Measurements from ENCODE around the gene TMSB10.

The TMSB10 gene

DNA sequence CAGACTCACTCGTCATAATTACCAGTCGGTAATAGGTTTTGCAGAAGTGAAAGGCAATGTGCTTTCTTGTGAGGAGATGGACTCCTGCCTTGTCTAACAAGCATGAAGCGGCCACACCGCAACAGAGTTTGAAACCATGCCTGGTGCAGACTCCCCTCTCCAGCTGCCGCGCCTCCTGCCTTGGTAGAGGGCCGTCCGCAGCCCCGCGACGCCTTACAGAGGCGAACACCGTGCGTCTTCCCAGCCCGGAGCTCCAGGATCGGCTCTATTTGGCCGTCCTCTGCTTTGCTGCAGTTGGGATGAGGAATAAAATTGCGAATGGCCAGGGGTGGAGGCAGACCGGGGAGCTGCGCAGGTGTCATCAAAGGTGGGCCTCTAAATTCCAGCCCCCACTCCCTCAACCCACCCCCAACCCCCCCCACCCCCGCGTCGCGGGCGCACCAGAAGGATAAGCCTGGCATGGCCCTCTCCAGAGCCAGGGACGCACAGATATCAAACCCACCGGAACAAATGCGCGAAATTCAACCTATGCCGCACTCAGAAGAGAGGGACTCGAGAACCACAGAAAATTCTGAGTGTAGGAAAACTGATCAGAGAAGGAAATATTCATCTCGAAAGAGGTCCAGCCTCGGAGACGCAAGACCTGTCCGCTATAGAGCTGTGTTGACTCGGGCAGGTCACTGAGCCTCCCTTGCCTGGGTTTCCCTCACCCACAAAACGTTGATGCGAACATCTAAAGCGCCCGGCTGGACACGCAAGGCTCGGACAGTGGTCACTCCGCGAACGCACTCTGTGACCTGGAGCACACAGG lies 25.7 kb upstream of the TMSB10 start:
- no peak for DNase-seq (ENCODE audit: low read depth, low spot score)
- peak overlapping the region; percentile 36 for H3K4me3 ChIP-seq (ENCODE audit: low read depth, low read length)
- TF ChIP-seq, protein P1, sequence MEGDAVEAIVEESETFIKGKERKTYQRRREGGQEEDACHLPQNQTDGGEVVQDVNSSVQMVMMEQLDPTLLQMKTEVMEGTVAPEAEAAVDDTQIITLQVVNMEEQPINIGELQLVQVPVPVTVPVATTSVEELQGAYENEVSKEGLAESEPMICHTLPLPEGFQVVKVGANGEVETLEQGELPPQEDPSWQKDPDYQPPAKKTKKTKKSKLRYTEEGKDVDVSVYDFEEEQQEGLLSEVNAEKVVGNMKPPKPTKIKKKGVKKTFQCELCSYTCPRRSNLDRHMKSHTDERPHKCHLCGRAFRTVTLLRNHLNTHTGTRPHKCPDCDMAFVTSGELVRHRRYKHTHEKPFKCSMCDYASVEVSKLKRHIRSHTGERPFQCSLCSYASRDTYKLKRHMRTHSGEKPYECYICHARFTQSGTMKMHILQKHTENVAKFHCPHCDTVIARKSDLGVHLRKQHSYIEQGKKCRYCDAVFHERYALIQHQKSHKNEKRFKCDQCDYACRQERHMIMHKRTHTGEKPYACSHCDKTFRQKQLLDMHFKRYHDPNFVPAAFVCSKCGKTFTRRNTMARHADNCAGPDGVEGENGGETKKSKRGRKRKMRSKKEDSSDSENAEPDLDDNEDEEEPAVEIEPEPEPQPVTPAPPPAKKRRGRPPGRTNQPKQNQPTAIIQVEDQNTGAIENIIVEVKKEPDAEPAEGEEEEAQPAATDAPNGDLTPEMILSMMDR (IDR thresholded peaks at IDR 0.05; ENCODE audit: low read depth, low read length), result no peak
- in situ Hi-C loops (cut with HindIII; ENCODE audit: low sequenced_read_pairs), result no loop called here

- TF ChIP-seq, protein P1 (IDR thresholded peaks at IDR 0.05; ENCODE audit: low read depth, low read length), result no peak
- DNase-seq (ENCODE audit: low read depth, low spot score), result no peak
- peak overlapping the region; percentile 36 for H3K4me3 ChIP-seq (ENCODE audit: low read depth, low read length)
- in situ Hi-C loops (cut with HindIII; ENCODE audit: low sequenced_read_pairs), result no loop called here
Observed at GRCh38 chr2:84880395-84880644, 25.1 kb upstream of the TMSB10 start.

DNA sequence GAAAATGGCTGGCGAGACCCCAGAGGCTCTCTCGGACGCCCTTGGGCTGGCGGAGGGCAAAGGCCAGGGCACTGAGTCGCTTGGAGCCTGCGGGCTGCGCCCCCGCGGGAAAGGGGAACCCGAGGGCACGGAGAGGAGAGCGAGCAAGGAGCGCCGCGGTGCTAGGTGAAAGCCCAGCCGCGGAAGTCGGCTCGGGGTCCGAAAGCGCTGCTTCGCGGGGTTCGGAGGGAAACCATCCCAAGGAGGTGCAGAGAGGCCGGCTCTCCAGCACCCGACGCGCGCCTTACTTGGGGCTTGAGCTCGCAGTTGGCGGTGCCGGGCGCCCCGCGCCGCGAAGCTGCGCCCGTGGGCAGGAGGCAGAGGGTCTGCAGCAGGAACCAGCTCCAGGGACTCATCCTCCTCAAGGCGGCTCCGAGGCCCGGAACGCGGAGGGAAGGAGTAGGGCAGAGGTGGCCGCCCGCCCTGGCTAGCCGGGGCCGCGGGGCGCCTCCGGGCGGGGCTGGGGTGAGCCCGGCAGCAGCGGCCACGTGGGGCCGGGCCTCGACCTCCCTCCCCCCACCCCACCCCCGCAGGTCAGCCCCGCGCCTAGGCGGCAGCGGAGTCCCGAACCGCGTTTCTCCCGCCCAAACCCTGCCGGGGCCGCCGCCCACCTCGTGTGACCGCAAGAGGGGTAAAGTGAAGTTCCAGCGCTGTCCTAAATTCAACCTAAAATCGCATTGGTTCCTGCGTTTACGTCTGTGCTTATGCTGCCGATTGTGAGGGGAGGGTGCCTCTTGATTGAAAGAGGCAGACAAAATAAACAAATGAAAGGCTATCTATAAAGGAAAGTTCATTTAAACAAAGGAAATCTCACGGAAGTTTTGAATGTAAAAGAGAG lies 24.6 kb upstream of the TMSB10 start, which contains the start of gene TRABD2A:
TSS of gene TRABD2A (minus strand) at position 440 of the 877 bp plus-strand sequence. CDS start at position 395, 45 bp downstream.
- H3K4me3 ChIP-seq (ENCODE audit: low read depth, low read length), result peak within 1 kb of the TSS; percentile 52
- TF ChIP-seq, protein P1 (IDR thresholded peaks at IDR 0.05; ENCODE audit: low read depth, low read length), result no peak
- no peak for DNase-seq (ENCODE audit: low read depth, low spot score)
- in situ Hi-C loops (cut with HindIII; ENCODE audit: low sequenced_read_pairs), result no loop called here

GRCh38 chr2:84881581-84882413 lies 23.7 kb upstream of the TMSB10 start:
- peak overlapping the region; percentile 52 for H3K4me3 ChIP-seq (ENCODE audit: low read depth, low read length)
- in situ Hi-C loops (cut with HindIII; ENCODE audit: low sequenced_read_pairs), result no loop called here
- DNase-seq (ENCODE audit: low read depth, low spot score), result peak; percentile 81
- TF ChIP-seq, protein P1 (IDR thresholded peaks at IDR 0.05; ENCODE audit: low read depth, low read length), result peak; percentile 84

DNA sequence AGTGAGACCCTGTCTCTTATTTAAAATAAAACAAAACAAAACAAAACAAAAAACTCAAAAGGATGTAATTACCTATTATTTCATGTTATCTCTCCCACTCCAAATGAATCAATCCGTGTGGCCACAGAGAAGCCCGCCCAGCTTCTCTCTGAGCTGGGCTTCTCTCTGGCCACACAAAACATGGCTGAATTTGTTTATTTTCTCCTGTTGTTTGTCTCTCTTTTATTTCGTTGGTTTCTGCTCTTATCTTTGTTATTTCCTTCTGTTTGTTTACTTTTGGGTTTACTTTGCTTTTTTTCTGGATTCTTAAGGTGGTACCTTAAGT lies 23.1 kb upstream of the TMSB10 start:
- DNase-seq (ENCODE audit: low read depth, low spot score), result no peak
- H3K4me3 ChIP-seq (ENCODE audit: low read depth, low read length), result no peak overlapping the region
- TF ChIP-seq, protein P1 (IDR thresholded peaks at IDR 0.05; ENCODE audit: low read depth, low read length), result no peak
- in situ Hi-C loops (cut with HindIII; ENCODE audit: low sequenced_read_pairs), result no loop called here

All from astrocyte of the spinal cord (primary cell).